ENCODE data around the gene CCT6B.

CCT6B gene

DNA sequence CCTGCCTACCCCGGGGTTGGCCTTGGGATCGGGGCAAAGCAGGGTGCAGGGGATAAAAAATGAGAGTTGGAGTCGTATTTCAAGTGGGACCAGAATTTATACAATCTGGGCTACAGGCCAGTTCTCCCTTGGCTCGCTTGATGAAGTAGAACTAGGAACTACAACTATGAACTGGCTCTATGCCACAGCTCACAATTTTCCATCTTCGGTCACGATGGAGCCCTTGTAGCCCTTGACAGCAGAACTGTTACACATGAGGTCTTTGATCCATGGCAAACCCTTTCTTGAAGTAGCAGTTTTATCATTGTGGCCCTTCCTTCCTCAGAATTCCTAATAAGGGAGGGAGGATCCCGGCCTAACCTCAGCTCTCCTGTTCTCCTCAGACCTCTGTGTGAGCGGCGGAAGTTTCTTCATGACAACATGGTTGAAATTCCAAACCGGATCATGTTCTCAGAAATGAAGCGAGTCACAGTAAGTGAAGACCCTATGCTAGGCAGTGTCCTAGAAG, 36.1 kb upstream of the CCT6B start:
- H3K4me1 ChIP-seq (ENCODE audit: control insufficient read depth, insufficient read depth, low read length): no peaks in the 10 kb centered on the region
- no peaks in the 10 kb centered on the region for H3K27me3 ChIP-seq (ENCODE audit: control insufficient read depth, insufficient read depth, low read length)
- H3K4me3 ChIP-seq (ENCODE audit: low read depth, low read length): no peak overlapping the region
- no peak overlapping the region for H3K9ac ChIP-seq (ENCODE audit: low read depth, low read length)
- no peak overlapping the region for H3K27ac ChIP-seq (ENCODE audit: low read depth, low read length)
- H3K36me3 ChIP-seq (ENCODE audit: control insufficient read depth, insufficient read depth, low read length): peaks cover 98% of the 10 kb centered on the region
- H3K9me3 ChIP-seq (ENCODE audit: control insufficient read depth, insufficient read depth, low read length): no peaks in the 10 kb centered on the region

DNA sequence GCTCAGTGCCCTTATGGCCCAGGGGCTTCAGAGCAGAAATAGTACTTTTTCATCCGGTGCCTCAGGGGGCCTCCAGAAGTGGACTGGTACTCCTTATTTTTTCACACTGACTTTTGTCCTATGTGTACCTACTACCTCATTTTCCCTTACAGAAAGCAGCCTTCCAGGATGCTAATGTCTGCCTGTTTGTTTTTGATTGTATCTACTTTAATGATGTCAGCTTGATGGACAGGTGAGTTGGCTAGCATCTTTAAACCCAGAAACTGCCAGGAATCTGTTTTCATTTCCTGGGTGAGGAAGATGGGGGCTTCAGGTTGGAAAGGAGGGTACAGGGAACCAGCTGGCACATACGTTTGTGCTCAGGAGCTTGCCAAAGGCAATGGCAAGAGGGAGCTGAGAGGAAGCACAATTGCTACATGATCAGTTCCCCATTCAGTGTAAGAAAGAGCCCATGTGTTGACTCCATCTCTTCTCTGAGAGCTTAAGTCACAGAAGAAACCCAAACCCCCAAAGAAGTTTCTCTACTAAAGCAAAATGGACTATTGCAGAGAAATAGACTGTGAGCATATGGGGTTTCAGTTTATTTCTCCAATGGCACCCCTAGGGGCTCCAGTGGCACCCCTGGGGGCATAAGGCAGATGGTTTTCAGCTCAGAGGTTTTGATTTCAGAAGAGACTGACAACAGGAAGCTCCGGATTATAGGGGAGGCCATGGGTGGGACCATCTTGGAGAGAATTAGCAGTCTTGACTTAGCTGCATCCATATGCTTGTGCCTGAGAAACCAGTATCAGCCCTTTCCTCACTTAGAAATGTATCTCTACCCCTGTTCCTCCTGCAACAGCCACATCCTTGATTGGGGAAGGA, 35.4 kb upstream of the CCT6B start:
- Histone ChIP-seq H3K36me3 (ENCODE audit: control insufficient read depth, insufficient read depth, low read length) (peaks cover 98% of the 10 kb centered on the region), H3K9ac (ENCODE audit: low read depth, low read length) (no peak overlapping the region), H3K4me1 (ENCODE audit: control insufficient read depth, insufficient read depth, low read length) (no peaks in the 10 kb centered on the region), H3K4me3 (ENCODE audit: low read depth, low read length) (no peak overlapping the region), H3K27me3 (ENCODE audit: control insufficient read depth, insufficient read depth, low read length) (no peaks in the 10 kb centered on the region), H3K9me3 (ENCODE audit: control insufficient read depth, insufficient read depth, low read length) (no peaks in the 10 kb centered on the region), H3K27ac (ENCODE audit: low read depth, low read length) (no peak overlapping the region)

DNA sequence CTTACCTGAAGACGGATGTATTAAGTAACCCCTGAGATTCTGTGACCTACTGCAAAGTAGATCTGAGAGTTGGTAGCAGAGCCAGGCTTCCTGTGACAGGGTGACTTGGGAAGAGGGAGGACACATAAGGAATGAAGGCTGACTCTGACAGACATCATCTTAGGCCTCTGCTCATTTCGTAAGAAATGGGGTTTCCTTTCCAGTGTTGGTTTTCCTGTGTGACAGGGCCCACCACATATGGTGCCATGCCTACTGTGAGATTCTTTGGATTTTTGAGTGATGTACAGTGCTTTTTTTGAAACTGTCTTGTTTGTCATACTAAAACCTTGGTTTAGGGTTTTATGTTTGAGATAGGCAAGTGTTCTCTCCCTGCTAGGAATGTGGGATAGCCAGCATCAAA, 31.8 kb upstream of the CCT6B start:
- Histone ChIP-seq H3K4me1 (ENCODE audit: control insufficient read depth, insufficient read depth, low read length) (no peaks in the 10 kb centered on the region), H3K27ac (ENCODE audit: low read depth, low read length) (no peak overlapping the region), H3K36me3 (ENCODE audit: control insufficient read depth, insufficient read depth, low read length) (peaks cover 100% of the 10 kb centered on the region)

DNA sequence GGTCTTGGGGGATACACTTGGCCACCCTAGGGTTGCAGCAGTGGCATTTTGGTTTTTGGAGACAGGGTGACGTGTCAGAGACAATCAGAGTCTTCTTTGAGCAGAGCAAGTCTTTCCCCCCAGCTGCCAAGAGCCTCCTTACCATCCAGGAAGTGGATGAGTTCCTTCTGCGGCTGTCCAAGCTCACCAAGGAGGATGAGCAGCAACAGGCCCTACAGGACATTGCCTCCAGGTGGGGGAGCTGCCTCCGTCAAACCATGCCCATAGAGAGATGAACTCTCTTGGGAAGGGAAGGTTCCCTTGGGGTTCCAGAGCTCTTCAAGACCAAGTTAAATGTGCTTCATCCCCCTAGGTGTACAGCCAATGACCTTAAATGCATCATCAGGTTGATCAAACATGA, 30.3 kb upstream of the CCT6B start:
- H3K27me3 ChIP-seq (ENCODE audit: control insufficient read depth, insufficient read depth, low read length): no peaks in the 10 kb centered on the region
- H3K9ac ChIP-seq (ENCODE audit: low read depth, low read length): no peak overlapping the region
- no peak overlapping the region for H3K4me3 ChIP-seq (ENCODE audit: low read depth, low read length)
- H3K9me3 ChIP-seq (ENCODE audit: control insufficient read depth, insufficient read depth, low read length): no peaks in the 10 kb centered on the region
- H3K36me3 ChIP-seq (ENCODE audit: control insufficient read depth, insufficient read depth, low read length): peaks cover 97% of the 10 kb centered on the region
- H3K27ac ChIP-seq (ENCODE audit: low read depth, low read length): no peak overlapping the region
- H3K4me1 ChIP-seq (ENCODE audit: control insufficient read depth, insufficient read depth, low read length): no peaks in the 10 kb centered on the region

More for the DNA sequence above, 31.8 kb upstream of the CCT6B start:
- H3K9ac ChIP-seq (ENCODE audit: low read depth, low read length): no peak overlapping the region
- H3K9me3 ChIP-seq (ENCODE audit: control insufficient read depth, insufficient read depth, low read length): no peaks in the 10 kb centered on the region
- no peaks in the 10 kb centered on the region for H3K27me3 ChIP-seq (ENCODE audit: control insufficient read depth, insufficient read depth, low read length)
- no peak overlapping the region for H3K4me3 ChIP-seq (ENCODE audit: low read depth, low read length)

DNA sequence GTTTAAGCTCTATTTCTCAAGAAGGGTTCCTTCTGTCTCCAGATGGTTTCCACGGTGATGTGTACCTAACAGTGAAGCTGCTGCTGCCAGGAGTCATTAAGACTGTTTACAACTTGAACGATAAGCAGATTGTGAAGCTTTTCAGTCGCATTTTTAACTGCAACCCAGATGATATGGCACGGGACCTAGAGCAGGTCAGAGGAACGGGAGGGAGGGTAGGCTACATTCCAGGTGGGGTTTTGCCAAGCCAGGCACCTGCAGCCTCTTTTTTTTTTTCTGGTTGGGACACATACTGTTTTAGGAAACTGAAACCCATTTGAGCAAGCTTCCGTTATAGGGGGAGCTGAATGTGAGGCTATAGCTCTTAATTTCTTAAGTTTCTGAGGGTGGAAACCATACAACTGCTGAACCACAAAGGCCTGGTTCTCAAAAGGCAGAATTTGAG, 29.7 kb upstream of the CCT6B start:
- no peaks in the 10 kb centered on the region for H3K9me3 ChIP-seq (ENCODE audit: control insufficient read depth, insufficient read depth, low read length)
- no peak overlapping the region for H3K4me3 ChIP-seq (ENCODE audit: low read depth, low read length)
- no peak overlapping the region for H3K9ac ChIP-seq (ENCODE audit: low read depth, low read length)
- no peak overlapping the region for H3K27ac ChIP-seq (ENCODE audit: low read depth, low read length)
- peaks cover 95% of the 10 kb centered on the region for H3K36me3 ChIP-seq (ENCODE audit: control insufficient read depth, insufficient read depth, low read length)
- H3K4me1 ChIP-seq (ENCODE audit: control insufficient read depth, insufficient read depth, low read length): no peaks in the 10 kb centered on the region
- no peaks in the 10 kb centered on the region for H3K27me3 ChIP-seq (ENCODE audit: control insufficient read depth, insufficient read depth, low read length)

DNA sequence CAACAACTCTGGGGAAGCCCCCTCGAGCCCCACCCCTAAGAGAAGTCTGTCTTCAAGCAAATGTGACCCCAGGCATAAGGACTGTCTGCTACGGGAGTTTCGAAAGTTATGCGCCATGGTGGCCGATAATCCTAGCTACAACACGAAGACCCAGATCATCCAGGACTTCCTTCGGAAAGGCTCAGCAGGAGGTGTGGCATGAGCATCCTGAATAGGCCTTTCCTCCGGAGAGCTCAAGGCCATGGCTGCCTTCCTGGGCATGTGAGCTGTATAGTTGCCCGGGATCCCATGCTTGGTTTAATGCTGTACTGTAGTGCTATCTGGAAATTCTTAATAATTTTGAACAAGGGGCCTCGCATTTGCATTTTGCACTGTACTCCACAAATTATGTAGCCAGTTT, 28.2 kb upstream of the CCT6B start:
- H3K27me3 ChIP-seq (ENCODE audit: control insufficient read depth, insufficient read depth, low read length): no peaks in the 10 kb centered on the region
- no peak overlapping the region for H3K4me3 ChIP-seq (ENCODE audit: low read depth, low read length)
- H3K9ac ChIP-seq (ENCODE audit: low read depth, low read length): no peak overlapping the region
- no peak overlapping the region for H3K27ac ChIP-seq (ENCODE audit: low read depth, low read length)
- H3K36me3 ChIP-seq (ENCODE audit: control insufficient read depth, insufficient read depth, low read length): peaks cover 95% of the 10 kb centered on the region
- no peaks in the 10 kb centered on the region for H3K9me3 ChIP-seq (ENCODE audit: control insufficient read depth, insufficient read depth, low read length)
- H3K4me1 ChIP-seq (ENCODE audit: control insufficient read depth, insufficient read depth, low read length): no peaks in the 10 kb centered on the region

DNA sequence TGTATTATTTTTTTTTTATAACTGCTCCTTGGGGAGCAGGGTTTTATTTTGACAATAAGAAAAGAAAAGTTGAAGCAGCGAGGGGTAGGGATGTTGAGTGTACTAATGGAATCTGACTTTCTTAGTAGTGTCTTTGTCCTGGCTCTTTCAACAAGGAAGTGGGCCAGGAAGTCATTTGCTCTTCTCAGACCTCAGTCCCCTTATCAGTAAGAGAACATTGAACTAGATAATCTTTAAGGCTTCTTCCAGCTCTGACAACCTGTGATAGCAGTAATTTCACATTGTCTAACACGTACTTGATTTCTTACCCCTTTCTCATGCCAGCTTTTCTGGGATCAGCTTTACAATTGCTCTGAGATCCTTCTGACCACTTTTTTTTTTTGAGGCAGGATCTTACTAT, 27.4 kb upstream of the CCT6B start:
- Histone ChIP-seq H3K27me3 (ENCODE audit: control insufficient read depth, insufficient read depth, low read length) (no peaks in the 10 kb centered on the region), H3K9ac (ENCODE audit: low read depth, low read length) (no peak overlapping the region), H3K27ac (ENCODE audit: low read depth, low read length) (no peak overlapping the region), H3K36me3 (ENCODE audit: control insufficient read depth, insufficient read depth, low read length) (peaks cover 95% of the 10 kb centered on the region), H3K4me1 (ENCODE audit: control insufficient read depth, insufficient read depth, low read length) (no peaks in the 10 kb centered on the region), H3K4me3 (ENCODE audit: low read depth, low read length) (no peak overlapping the region), H3K9me3 (ENCODE audit: control insufficient read depth, insufficient read depth, low read length) (no peaks in the 10 kb centered on the region)

DNA sequence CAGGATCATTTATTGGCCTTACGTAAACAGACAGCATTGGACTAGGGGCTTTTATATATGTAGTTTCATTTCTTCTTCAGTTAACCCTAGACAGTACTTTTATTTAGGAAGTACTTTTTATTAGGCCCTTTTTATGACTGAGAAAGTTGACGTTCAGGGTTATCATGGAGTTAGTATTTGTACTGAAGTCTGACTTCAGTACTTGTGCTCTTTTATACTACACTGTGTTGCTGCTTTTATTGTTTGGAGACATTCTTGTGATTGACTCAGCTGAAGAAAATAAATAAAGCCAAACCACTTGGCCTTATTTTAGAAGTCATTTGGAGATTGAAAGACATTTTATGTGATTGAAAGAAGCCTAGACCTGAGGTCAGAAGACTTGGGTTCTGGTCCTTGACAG, 26.0 kb upstream of the CCT6B start:
- Histone ChIP-seq H3K4me1 (ENCODE audit: control insufficient read depth, insufficient read depth, low read length) (no peaks in the 10 kb centered on the region), H3K27ac (ENCODE audit: low read depth, low read length) (no peak overlapping the region), H3K4me3 (ENCODE audit: low read depth, low read length) (no peak overlapping the region), H3K27me3 (ENCODE audit: control insufficient read depth, insufficient read depth, low read length) (no peaks in the 10 kb centered on the region), H3K36me3 (ENCODE audit: control insufficient read depth, insufficient read depth, low read length) (peaks cover 92% of the 10 kb centered on the region), H3K9me3 (ENCODE audit: control insufficient read depth, insufficient read depth, low read length) (no peaks in the 10 kb centered on the region), H3K9ac (ENCODE audit: low read depth, low read length) (no peak overlapping the region)

DNA sequence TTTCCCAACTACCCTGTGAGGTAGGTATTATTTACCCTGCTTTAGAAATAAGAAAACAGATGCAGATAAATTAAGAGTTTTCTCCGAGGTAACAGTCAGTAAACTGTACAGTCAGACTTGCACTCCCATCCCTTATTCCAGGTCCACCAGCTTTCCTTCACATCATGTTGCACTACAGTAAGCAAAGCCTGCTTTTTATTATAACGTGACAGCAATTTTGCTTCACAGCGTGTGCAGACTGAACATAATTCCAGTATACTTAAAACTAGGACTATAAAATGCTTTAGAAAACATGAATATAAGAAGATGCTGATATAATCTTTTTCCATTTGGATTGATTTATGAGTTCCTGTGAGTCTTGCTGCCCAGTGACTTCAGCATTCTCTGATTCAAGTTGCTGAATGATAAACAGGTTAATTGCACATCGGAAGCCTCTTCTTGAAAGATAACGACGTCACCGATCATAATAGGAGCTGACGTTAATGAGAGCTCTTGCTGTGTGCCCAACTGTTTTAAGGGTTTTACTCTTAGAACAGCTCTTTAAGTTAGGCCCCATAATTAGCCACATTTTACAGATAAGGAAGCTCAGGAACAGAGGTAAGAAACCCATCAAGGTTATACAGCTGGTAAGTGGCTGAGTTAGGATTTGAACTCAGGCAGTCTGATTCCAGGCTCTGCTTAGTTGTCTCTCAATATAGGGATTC, 20.4 kb upstream of the CCT6B start:
- Histone ChIP-seq H3K27me3 (ENCODE audit: control insufficient read depth, insufficient read depth, low read length) (no peaks in the 10 kb centered on the region), H3K4me1 (ENCODE audit: control insufficient read depth, insufficient read depth, low read length) (peaks cover 15% of the 10 kb centered on the region; the same call in 1 of the 2 replicates), H3K4me3 (ENCODE audit: low read depth, low read length) (peak overlapping the region; percentile 74), H3K27ac (ENCODE audit: low read depth, low read length) (peak overlapping the region; percentile 96), H3K36me3 (ENCODE audit: control insufficient read depth, insufficient read depth, low read length) (peaks cover 44% of the 10 kb centered on the region), H3K9ac (ENCODE audit: low read depth, low read length) (peak overlapping the region; percentile 98), H3K9me3 (ENCODE audit: control insufficient read depth, insufficient read depth, low read length) (no peaks in the 10 kb centered on the region)

DNA sequence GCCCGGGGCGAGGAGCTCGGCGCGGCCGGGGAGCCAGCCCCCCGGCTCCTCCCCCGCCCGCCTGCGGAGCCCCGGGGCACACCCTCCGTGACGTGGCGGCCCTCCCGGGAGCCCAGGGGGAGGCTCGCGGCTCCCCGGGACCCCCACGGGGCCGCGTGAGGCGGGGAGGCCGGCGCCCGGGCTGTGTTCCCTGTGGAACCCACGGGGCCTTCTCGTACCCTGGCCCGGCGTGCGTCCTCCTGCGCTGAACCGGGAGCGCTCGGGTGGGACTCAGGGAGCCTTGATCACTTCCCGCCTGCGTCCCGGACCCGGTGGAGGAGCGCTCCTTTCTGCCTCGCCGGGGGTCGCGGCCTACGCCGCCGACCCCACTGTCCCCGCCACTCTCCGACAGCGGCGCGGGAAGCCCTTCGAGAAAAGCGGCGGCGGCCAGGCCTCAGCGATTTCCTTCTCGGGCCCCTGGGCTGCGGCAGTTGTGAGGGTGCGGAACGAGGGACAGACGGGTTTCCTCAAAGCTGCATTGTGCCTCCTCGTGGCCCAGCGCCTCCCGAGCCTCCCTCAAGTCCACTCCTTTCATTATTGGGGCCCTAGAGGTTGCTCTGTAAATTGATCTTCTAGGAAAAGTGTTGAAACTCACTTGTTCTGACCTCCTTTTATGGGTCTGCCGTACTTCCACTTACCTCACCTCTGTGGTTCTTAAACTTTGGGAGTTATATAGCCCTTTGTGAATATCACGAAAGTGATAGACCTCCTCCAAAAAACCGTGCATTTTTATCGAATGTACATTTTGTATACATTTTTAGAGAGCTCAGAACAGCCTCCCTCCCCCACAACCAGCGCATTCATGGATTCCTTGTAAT, 19.6 kb upstream of the CCT6B start:
- Histone ChIP-seq H3K27ac (ENCODE audit: low read depth, low read length) (peak overlapping the region; percentile 96), H3K4me3 (ENCODE audit: low read depth, low read length) (peak overlapping the region; percentile 74), H3K27me3 (ENCODE audit: control insufficient read depth, insufficient read depth, low read length) (no peaks in the 10 kb centered on the region), H3K9me3 (ENCODE audit: control insufficient read depth, insufficient read depth, low read length) (no peaks in the 10 kb centered on the region), H3K36me3 (ENCODE audit: control insufficient read depth, insufficient read depth, low read length) (peaks cover 38% of the 10 kb centered on the region), H3K9ac (ENCODE audit: low read depth, low read length) (peak overlapping the region; percentile 98), H3K4me1 (ENCODE audit: control insufficient read depth, insufficient read depth, low read length) (peaks cover 15% of the 10 kb centered on the region; the same call in 1 of the 2 replicates)
